Esophagus mucosa (tissue), 1 donor: ENCODE results near the gene L3HYPDH. TPM values are rescaled to one million over a fixed set of nuclear protein-coding genes. Genes with fewer than 3 reads are reported as not detected.
"Not testable (repeated sequence)": the region's sequence is repeated elsewhere in the genome, so short reads cannot be mapped to it uniquely, and the experiment has no call there.

ENCODE experiments used
- ATAC-seq: fragments of 200-7000 bp; cut with Tn5 transposase; one replicate; pipeline ENCODE4 v1.9.1; 2020
- total RNA-seq: library from RNA; stranded (reverse); gene quantifications from one replicate; pipeline ENCODE4 v1.2.4, GENCODE V29; 2023
- donor health status: DM: yes; HTN: yes; CAD: no.

The L3HYPDH gene
- total RNA-seq, 1 donor from 2014 or later, result 11.5 TPM

- no peak for ATAC-seq
Observed at GRCh38 chr14:59475709-59476108, 8.5 kb downstream of the L3HYPDH start.

GRCh38 chr14:59474172-59474571 lies 10.0 kb downstream of the L3HYPDH start:
- no peak for ATAC-seq

GRCh38 chr14:59465316-59466135 lies 18.7 kb downstream of the L3HYPDH start, which contains the start of gene GPR135:
TSS of gene GPR135 (minus strand) at chr14:59465380. CDS start at chr14:59465226, 154 bp downstream.
- ATAC-seq, result peak; percentile 17

GRCh38 chr14:59464486-59465315 lies 19.5 kb downstream of the L3HYPDH start:
- peak; percentile 63 for ATAC-seq

- peak; percentile 33 for ATAC-seq
Observed at GRCh38 chr14:59463787-59464485, 20.3 kb downstream of the L3HYPDH start.

GRCh38 chr14:59461891-59462290 lies 22.3 kb downstream of the L3HYPDH start:
- ATAC-seq, result no peak

- no peak for ATAC-seq
Observed at GRCh38 chr14:59460378-59460777, 23.8 kb downstream of the L3HYPDH start.

DNA sequence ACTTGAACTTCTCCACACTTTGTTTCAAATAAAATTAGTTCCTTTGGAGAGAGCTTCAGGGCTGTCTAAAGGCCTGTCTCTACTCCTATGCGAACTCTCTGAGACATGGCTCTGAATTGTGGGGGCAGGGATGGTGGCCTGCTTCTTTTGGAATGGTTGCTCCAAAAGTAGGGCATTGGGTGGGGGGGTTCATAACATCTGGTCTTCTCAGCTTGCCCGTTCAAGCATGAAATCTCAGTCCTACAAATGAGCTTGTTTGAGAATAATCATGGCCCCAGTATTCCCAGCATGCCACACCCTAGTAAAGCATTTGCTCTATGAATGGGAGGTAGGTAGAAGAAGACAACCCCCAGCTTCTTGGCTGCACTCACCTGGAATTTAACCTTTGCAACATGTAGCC lies 25.7 kb downstream of the L3HYPDH start:
- ATAC-seq, result no peak

GRCh38 chr14:59455411-59455810 lies 28.8 kb downstream of the L3HYPDH start:
- no peak for ATAC-seq

- peak; percentile 59 for ATAC-seq
Observed at GRCh38 chr14:59454139-59454538, 30.1 kb downstream of the L3HYPDH start.

DNA sequence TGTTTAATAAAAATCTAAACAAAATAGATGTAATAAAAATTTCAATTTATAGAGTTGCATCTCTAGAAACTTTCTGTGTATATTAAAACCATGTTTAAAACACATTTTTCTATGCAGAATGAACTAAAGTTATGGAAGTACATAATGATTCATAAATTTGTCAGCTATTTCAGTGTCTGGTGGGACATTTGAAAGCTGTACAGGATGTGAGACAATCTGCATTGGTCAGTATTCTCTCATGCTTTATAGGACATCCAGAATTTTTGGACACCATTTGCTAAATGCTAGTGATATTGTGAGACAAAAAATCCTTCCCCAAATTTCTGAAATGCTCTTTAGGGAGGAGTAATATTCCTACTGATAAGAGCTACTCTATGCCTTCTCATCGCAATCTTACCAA lies 32.4 kb downstream of the L3HYPDH start:
- no peak for ATAC-seq

GRCh38 chr14:59450716-59451115 lies 33.5 kb downstream of the L3HYPDH start:
- no peak for ATAC-seq

DNA sequence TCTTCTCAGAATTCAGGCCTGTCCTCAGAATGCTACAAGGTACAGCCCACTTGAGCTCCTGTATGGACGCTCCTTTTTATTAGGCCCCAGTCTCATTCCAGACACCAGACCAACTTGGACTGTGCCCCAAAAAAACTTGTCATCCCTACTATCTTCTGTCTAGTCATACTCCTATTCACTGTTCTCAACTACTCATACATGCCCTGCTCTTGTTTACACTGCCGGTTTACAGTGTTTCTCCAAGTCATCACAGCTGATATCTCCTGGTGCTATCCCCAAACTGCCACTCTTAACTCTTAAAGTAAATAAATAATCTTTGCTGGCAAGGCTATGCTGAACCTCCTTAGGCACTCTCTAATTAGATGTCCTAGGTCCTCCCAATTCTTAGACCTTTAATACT lies 35.5 kb downstream of the L3HYPDH start:
- ATAC-seq, result not testable (repeated sequence)

DNA sequence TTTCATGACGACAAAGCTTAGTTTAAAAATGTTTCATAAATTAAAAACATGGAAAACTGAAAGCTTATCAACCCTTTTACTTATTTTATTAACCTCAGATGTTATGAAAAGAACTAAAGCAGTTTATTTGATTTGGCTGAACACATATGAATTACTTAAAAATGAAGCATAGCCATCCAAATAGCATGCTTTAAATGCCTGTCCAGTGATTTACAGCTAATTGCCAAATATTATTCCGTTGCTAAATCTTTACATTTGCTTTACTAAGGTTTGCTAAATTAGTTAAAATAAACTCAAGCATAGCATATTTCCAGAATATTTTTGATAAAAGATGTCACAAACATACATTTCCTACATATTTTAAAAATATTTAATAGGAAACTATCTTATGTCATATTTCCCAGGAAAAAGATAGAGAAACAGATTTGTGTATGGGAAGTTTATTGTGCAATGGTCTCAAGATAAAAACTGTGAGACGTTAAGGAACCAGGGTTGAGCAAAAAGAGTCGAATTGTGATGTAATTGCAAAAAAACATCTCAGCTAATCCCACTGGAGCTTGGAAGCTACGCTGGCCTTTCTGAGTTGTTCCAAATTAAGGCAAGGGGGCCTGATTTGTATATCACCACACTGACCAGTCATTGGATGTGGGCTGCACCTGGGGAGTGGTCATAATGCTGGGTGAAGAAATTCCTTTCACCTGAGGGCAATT lies 44.8 kb downstream of the L3HYPDH start:
- no peak for ATAC-seq

DNA sequence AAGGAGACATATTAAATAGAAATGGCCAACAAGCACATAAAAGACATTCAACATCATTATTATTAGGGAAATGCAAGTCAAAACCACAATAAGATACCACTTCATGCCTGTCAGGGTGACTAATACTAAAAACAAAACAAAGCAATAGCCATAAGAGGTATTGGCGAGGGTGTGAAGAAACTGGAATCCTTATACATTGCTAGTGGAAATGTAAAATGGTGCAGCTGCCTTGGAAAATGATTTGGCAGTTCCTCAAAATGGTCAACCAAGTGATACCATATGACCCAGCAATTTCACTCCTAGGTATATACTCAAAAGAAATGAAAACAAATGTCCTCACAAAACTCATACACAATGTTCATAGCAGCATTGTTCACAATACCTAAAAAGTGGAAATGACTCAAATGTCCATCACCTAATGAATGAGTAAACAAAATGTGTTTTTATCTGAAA lies 46.0 kb downstream of the L3HYPDH start:
- no peak for ATAC-seq

GRCh38 chr14:59435987-59436386 lies 48.2 kb downstream of the L3HYPDH start:
- ATAC-seq, result no peak

GRCh38 chr14:59435101-59435500 lies 49.1 kb downstream of the L3HYPDH start:
- ATAC-seq, result no peak

DNA sequence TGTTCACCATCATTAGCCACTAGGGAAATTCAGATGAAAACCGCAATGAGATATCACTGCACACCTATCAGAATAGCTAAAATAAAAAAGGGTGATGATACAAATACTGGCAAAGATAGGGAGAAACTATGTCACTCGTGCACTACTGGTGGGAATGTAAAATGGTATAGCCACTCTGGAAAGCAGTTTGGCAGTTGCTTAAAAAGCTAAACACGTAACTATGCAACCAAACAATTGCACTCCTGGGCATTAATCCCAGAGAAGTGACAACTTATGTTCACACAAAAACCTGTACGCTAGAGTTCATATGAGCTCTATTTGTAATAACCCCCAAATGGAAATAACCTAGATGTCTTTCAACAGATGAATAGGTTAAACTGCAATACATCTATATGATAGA lies 54.4 kb downstream of the L3HYPDH start:
- no peak for ATAC-seq

DNA sequence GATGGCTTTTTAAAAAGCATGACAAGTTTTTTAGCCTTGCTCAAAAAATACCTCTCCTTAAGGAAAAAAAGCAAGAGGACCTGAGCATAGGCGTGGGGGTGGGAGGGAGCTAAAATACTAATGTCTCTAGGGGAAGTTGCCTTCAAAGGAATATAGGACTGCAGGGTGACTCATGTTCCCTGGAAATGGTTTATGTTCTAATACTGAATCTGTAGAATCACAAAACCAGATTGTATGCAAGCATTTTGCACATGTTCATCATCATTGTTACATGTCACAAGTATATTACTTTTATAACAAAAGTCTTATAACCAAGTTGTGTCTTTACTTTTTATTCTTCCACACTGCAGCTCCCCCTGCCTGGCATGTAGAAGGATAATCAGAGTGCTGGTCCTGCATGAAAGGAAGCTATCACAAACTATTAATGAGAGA lies 55.6 kb downstream of the L3HYPDH start:
- no peak for ATAC-seq

DNA sequence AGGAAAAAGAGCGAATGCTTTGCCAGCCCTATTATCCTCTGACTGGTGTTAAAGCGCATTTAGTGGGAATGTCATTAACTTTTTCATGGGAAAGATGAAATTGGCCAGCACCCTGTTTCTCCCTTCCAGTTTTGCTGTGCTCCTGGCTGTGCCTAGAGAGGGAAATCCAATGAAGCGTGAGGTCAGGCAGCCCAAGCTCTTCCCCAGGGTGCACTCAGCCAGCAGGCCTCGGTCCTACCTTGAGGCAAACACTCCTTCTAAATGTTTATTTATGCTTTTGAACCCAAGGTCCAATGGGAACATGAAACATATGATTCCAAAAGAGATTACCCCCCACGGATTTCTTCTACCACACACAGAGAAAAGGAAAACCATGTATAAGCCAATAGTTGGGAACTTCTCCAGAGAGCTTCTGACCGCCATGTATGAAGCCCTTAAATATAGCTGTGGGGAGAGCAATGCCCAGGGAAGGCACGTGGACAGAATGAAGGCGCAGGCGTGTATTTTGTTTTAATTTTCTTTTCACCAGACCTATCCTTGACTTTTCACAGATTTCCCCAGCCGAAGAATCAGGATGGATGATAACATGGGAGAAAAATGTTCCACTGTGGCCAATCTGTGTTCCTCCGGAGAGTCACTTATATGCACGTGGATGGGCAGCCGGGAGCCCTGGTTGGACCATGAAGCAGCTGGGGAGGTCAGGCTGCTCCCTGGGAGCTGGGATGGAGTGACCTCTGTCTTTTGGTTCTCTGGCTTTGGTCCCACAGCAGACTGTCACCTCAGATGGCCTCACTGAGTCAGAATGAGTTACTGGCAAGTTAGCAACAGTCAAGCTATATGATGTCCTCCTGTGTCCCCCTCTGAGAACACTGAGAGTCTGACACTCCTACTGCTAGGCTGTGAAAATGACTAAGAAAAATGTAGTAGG lies 56.3 kb downstream of the L3HYPDH start:
- no peak for ATAC-seq

DNA sequence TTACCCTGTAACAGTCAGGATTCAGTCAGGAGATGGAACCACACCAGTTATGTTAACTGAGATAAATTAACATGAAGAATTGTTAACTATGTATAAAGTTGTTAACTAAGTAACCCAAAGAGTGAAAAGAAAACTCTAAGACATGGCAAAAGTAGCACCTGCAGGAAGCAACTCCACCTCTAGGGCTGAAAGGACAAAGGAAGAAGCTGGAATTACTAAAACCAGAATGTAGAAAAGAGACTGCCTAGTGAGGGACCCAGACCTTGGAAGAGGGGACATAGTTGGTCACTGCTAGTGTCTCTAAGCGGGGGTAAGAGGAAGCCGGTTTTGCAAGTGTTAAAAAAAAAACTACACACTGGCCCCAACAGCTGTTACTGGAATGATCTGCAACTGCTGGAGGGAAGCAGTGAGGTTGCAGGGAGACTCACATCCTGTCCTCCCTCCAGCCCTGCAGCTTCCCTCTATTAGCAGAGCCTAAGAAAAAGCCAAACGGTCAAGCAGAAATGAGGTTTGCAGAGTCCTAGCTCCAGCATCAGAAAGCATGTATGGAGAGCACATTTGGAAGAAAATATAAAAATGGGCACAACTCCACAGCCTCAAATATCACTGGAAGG lies 58.8 kb downstream of the L3HYPDH start:
- peak; percentile 22 for ATAC-seq
